Effector CD8-positive, alpha-beta T cell (primary cell): ENCODE results near the gene PLXNC1.
"Not testable (repeated sequence)": the region's sequence is repeated elsewhere in the genome, so short reads cannot be mapped to it uniquely, and the experiment has no call there.

Experiments used
- DNase-seq: peaks from one replicate; lab custom pipeline; 2025; lab: John Stamatoyannopoulos, UW

The PLXNC1 gene

DNA sequence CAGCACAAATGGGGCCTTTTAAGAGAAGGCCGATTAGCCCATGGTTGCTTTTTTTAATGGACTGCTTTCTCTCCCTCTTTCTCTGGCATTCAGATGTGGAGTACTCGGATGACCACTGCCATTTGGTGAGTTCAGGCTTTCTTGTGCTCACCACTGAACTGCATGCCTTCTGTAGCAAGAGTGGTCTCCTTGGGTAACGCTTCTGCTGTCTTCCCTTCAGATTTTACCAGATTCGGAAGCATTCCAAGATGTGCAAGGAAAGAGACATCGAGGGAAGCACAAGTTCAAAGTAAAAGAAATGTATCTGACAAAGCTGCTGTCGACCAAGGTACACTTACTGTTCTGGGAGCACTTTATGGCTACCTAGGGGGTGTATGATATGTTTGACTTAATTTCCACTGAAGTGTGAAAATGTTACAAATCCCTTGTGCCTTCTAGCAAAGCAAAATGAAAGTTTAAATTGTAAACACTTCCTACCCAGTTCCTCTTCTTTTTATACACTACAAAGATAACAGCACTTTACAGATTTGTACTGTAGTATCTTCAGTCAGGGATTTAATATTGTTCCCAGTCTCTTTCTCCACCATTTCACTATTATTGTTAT lies 148.8 kb downstream of the PLXNC1 start:
- DNase-seq, result no peak

DNA sequence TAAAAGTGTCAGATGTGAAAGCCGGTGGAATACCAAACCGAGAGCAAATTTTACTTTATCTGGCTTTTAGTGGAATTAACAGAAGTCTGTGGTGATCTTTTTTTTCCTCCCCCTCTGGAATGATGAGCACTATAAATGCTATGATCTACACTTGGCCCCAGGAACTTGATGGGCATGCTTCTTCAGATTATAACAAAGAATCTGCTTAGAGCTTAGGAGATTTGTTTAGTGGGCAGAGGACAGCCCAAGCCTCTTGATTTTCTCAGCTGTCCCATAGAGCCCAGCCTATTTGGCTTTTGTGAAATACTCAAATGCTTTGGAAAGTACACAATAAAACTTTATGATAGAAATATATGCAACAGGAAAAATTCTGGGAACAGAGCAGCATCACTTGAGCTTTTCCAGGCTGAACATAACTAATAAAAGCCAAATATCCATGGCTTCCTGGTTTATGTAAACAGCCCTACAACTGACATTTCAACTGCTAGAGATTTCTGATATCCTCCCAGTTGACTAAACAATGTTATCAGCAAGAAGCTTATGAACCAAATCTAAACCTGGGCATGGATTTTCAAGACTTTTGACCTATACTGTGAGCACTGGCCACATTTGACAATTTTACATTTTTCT lies 149.6 kb downstream of the PLXNC1 start:
- DNase-seq, result no peak

DNA sequence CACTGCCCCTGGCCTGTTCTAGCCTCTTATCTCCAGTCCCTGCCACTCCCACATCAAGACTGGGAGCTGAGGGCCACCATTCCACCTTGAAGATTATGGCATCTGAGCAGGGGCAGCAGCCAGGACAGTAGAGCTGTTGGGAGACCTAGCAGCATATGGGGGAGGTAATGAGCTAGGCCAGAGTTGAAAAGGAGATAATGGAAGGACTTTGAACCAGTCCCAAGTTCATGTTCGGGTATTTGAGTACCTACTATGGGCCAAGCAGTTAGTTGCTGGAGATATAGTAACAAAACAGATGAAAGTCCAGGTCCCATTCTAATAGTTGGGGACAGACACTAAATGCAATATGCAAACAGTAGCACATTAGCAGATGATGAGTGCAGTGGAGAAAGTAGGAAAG lies 151.5 kb downstream of the PLXNC1 start:
- DNase-seq, result no peak

DNA sequence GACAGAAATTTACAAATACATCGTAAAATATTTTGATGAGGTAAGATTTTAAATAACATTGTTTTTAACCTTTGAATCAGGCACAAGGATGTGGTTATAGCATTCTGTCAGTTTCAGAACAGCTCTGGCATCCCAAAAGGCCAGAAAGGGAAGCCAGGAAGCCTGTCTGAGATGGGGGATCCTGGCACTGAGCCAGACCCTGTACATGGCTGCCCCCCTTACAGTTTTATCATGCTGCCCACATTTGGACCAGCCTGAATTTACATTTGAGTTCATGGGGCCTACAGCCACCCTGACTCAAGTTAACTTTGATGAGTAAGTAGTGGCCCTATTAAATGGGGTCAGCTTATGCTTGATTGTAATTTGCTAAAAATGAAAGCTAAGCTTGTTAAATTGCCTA lies 155.6 kb downstream of the PLXNC1 start:
- DNase-seq, result no peak

GRCh38 chr12:94304566-94305061 lies 156.2 kb downstream of the PLXNC1 start:
- no peak for DNase-seq

GRCh38 chr12:94305130-94305957 lies 157.0 kb downstream of the PLXNC1 start:
- no peak for DNase-seq

DNA sequence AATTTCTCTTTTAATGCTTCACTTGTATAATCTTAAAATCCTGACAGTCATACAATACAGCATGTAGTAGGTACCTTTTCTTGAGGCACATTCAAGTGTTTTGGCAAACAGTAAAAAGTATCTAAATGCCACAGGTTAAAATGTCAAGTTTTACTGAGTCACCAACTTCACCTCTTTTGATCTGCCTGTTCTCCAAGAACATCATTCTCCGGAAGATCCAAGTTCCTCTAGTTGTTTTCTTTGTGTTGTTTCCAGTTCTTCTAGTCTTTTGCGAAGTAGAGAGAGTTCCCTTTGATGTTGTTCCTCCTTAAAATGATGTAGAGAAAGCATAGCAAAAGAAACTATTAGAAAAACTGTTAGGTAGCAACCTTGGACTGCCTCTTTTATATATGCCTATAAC lies 160.2 kb downstream of the PLXNC1 start:
- DNase-seq, result no peak

DNA sequence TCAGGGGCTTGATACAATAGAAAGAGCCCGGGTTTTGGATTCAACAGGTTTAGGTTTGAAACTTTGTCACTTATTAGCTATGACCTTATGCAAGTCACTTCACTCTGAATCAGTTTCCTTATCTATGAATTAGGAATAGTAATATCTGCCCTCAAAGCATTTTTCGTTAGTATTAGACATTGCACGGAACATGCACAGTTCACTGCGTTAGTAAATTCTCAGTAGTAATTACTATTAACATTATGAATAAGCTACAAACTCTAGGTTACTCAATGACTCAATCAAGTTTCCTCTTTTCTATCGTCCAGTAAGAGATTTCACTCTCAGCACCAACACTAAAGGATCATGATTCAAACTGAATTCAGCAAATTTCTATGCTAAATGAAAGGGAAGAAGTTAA lies 161.0 kb downstream of the PLXNC1 start:
- DNase-seq, result no peak

GRCh38 chr12:94312378-94312777 lies 164.0 kb downstream of the PLXNC1 start:
- no peak for DNase-seq

DNA sequence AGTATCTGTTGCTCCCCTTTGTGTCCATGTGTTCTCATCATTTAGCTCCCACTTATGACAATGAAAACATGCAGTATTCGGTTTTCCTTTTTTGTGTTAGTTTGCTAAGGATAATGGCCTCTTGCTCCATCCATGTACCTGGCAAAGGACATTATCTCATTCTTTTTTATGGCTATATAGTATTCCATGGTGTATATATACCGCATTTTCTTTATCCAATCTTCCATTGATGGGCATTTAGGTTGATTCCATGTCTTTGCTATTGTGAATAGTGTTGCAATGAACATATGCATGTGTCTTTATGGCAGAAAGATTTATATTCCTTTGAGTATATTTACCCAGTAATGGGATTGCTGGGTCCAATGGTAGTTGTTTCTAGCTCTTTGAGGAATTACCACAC lies 168.2 kb downstream of the PLXNC1 start:
- DNase-seq, result not testable (repeated sequence)

DNA sequence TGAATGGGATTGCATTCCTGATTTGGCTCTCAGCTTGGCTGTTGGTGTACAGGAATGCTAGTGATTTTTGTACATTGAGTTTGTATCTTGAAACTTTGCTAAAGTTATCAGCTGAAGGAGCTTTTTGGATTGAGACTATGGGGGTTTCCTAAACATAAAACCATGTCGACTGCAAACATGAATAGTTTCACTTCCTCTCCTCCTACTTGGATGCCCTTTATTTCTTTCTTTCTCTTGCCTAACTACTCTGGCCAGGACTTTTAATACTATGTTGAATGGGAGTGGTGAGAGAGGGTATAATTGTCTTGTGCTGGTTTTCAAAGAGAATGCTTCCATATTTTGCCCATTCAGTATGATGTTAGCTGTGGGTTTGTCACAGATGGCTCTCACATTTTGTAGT lies 169.8 kb downstream of the PLXNC1 start:
- DNase-seq, result no peak

DNA sequence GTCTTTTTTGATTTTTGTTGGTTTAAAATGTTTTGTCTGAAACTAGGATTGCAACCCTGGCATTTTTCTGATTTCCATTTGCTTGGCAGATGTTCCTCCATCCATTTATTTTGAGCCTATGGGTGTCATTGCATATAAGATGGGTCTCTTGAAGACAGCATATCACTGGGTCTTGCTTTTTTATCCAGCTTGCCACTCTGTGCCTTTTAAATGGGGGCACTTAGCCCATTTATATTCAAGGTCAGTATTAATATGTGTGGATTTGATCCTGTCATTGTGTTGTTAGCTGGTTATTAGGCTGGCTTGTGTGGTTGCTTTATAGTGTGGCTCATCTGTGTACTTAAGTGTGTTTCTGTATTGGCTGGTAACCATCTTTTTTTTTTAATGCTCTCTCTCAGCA lies 171.7 kb downstream of the PLXNC1 start:
- DNase-seq, result no peak

DNA sequence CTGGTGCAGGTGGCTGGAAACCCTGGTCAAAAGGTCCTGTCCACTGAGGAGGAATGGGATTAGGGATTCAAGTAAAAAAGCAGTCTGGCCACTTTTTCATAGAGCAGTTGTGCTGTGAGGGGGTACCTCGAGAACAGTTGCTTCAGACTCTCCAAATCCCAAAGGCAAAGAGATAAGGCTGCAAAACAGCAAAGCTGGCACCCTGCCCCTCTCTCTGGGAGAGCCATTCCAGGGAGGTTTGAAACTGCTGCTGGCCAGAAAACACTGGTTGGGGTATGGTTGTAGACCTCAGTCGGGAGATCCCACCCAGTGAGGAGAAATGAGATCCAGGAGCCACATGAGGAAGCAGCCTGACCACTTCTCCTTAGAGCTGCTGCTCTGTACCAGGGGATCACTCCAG lies 174.0 kb downstream of the PLXNC1 start:
- DNase-seq, result no peak

- DNase-seq, result no peak
These were observed 177.9 kb downstream of the PLXNC1 start for GRCh38 chr12:94326234-94326633.

GRCh38 chr12:94326727-94327126 lies 178.3 kb downstream of the PLXNC1 start:
- DNase-seq, result no peak

GRCh38 chr12:94327809-94328208 lies 179.4 kb downstream of the PLXNC1 start:
- DNase-seq, result no peak

GRCh38 chr12:94329366-94329765 lies 181.0 kb downstream of the PLXNC1 start:
- no peak for DNase-seq

- no peak for DNase-seq
These were observed 185.0 kb downstream of the PLXNC1 start for GRCh38 chr12:94333396-94333795.

DNA sequence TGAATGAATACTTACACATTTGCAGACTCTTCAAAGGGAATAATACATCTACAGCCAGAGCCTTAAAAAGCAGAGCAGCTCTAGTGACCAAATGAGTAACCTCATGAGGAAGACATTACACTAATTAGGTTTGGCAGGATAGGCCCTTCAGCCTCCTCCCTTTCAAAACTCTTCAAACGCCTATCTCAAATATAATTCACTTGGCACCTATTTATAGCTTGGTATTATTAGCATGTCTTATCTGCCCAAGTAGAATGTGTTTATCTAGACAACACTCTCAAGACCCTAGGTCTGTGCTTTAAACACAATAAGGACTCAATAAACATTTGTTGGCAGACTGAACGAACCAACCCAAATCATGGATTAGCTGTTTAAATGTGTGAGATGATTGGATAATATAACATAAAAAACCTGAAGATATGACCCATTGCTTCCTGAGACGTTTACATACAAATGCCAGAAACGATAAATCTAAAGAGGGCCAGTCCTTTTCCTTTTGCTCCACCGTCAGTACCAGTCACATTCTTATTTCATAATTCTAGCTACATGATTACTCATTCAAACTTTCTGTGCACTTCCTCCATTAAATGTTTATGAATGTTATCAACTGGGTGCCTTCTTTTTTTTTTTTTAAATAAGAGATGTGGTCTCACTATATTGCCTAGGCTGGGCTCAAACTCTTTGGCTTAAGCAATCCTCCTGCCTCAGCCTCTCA lies 188.0 kb downstream of the PLXNC1 start:
- DNase-seq, result no peak

DNA sequence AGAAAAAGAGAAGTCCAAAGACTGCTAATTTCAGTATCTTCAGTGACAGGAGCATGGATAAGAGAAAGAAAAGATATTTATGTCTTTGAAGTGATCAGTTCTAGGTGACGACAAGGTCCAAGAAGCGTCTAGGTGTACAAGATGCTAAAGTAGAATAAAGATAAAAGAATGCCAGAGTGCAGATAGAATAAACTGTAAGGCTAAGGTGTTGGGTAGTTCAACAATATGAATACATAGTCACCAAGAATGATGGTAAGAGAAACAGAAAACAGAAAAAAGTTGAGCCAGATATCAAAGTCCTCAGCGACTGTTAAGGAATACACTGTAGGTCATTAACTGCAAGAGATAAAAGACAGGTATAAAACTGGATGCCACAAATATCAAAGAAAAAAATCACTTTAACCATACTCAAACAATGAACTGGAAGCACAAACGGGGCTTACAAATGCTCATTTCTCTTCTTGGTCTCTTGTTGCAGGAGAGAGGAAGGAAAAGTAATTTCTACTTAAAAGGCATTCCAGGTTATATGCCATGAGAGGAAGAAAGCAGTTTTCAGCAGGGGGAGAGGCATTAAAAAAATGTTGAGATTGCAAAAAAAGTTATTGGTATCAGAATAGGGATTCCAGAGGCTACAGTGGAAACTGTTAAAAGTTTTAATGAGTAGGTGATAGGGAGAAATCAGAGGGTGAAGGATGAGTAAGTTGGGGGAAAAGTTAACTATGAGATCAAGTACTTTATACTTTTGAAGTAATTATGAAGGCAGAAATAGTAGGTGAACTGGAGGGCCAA lies 189.8 kb downstream of the PLXNC1 start:
- no peak for DNase-seq

DNA sequence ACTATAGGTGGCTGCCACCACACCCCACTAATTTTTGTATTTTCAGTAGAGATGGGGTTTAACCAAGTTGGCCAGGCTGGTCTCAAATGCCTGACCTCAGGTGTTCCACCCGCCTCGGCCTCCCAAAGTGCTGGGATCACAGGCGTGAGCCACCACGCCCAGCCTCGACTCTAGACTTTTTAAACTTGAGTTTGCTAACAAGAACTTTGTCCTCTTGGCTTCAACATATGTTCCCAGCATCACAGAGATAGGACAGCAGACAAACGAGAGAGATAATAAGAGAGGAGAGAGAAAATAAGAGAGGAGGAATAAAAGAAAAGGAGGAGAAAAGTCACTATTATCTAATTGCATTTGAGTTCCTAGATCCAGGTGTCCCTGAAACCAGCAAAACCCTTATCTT lies 192.2 kb downstream of the PLXNC1 start:
- DNase-seq, result no peak

- no peak for DNase-seq
These were observed 204.8 kb downstream of the PLXNC1 start for GRCh38 chr12:94353130-94353529.
